IMR-90 (cell line): ENCODE data around the gene NAV1. TPM values are rescaled to one million over a fixed set of nuclear protein-coding genes. Genes with fewer than 3 reads are reported as not detected.
A peak's percentile ranks its signal among the peaks of the same experiment; 100 is the strongest.

Source experiments
- ATAC-seq: fragments of 200-7000 bp; cut with Tn5 transposase; 2 replicates; pipeline ENCODE4 v1.9.1; 2020; ENCODE audit warnings: low read depth, mild to moderate bottlenecking, moderate library complexity
- BruUV-seq: library from RNA; stranded (reverse); fragments of 400-500 nt; replicated peaks from 2 replicates; lab custom pipeline; 2021; lab: Mats Ljungman, UMichigan
- CTCF ChIA-PET: fragments of 300-600 bp; formaldehyde crosslinking; extraction: SDS; loops from one replicate; lab custom pipeline; 2021; ENCODE audit warnings: antibody characterized with exemption; lab: Yijun Ruan, JAX
- POLR2A ChIA-PET: fragments of 300-600 bp; sonication (Branson Sonifier 250); formaldehyde crosslinking; loops from one replicate; lab custom pipeline; 2022; ENCODE audit warnings: antibody characterized with exemption; ENCODE audit not compliant: unreplicated experiment; lab: Charles Lee
- DNase-seq: peaks from one replicate; pipeline ENCODE4 v3.0.0; 2013
- H2AFZ ChIP-seq: replicated peaks from 2 replicates; pipeline ENCODE3; 2013; ENCODE audit warnings: low read length, mild to moderate bottlenecking; ENCODE audit not compliant: poor library complexity
- H2AK5ac ChIP-seq: 2 replicates; pipeline ENCODE4 v1.6.1; 2013; ENCODE audit warnings: low read depth, low read length, inconsistent platforms
- H2AK9ac ChIP-seq: replicated peaks from 2 replicates; pipeline ENCODE3; 2013; ENCODE audit warnings: mild to moderate bottlenecking, low read depth, low read length, moderate library complexity; ENCODE audit not compliant: poor library complexity
- H2BK120ac ChIP-seq: 2 replicates; pipeline ENCODE4 v1.6.1; 2013; ENCODE audit warnings: low read depth, low read length, inconsistent platforms
- H2BK15ac ChIP-seq: 3 replicates; pipeline ENCODE4 v1.6.1; 2013; ENCODE audit warnings: low read depth, low read length, inconsistent platforms
- H2BK20ac ChIP-seq: 2 replicates; pipeline ENCODE4 v1.6.1; 2013; ENCODE audit warnings: low read depth, mild to moderate bottlenecking, inconsistent platforms, low read length, moderate library complexity
- H2BK5ac ChIP-seq: 2 replicates; pipeline ENCODE4 v1.6.1; 2013; ENCODE audit warnings: mild to moderate bottlenecking, low read depth, low read length, inconsistent platforms; ENCODE audit not compliant: poor library complexity, severe bottlenecking
- H3K14ac ChIP-seq: replicated peaks from 2 replicates; pipeline ENCODE4 v1.6.1; 2013; ENCODE audit warnings: low read depth, low read length, inconsistent platforms
- H3K18ac ChIP-seq: 2 replicates; pipeline ENCODE4 v1.6.1; 2013; ENCODE audit warnings: low read depth, low read length, control low read depth
- H3K23ac ChIP-seq: 2 replicates; pipeline ENCODE4 v1.6.1; 2013; ENCODE audit warnings: low read depth, low read length, inconsistent platforms
- H3K27ac ChIP-seq: 2 replicates; pipeline ENCODE4 v1.5.1; 2013; ENCODE audit warnings: mild to moderate bottlenecking, control low read depth, low read length; ENCODE audit not compliant: insufficient read depth
- H3K27me3 ChIP-seq: 2 replicates; pipeline ENCODE4 v1.6.1; 2013; ENCODE audit warnings: low read length; ENCODE audit not compliant: control insufficient read depth, insufficient read depth
- H3K36me3 ChIP-seq: 2 replicates; pipeline ENCODE4 v1.6.1; 2013; ENCODE audit warnings: low read length, mixed read lengths; ENCODE audit not compliant: control insufficient read depth, insufficient read depth
- H3K4ac ChIP-seq: 2 replicates; pipeline ENCODE4 v1.6.1; 2013; ENCODE audit warnings: low read depth, low read length, inconsistent platforms
- H3K4me1 ChIP-seq: 2 replicates; pipeline ENCODE4 v1.6.1; 2013; ENCODE audit warnings: low read length, mixed read lengths; ENCODE audit not compliant: control insufficient read depth, insufficient read depth
- H3K4me2 ChIP-seq: 2 replicates; pipeline ENCODE4 v1.6.1; 2013; ENCODE audit warnings: low read depth, mild to moderate bottlenecking, control low read depth, low read length, moderate library complexity
- H3K4me3 ChIP-seq: 2 replicates; pipeline ENCODE4 v1.5.1; 2013; ENCODE audit warnings: low read depth, mild to moderate bottlenecking, control low read depth, low read length, moderate library complexity; ENCODE audit not compliant: insufficient read depth
- H3K56ac ChIP-seq: 2 replicates; pipeline ENCODE4 v1.6.1; 2013; ENCODE audit warnings: low read length, inconsistent platforms; ENCODE audit not compliant: insufficient read depth; ENCODE audit errors: extremely low read depth
- H3K79me1 ChIP-seq, 2 experiments: 2 replicates each; pipeline ENCODE4 v1.6.1; 2013; ENCODE audit warnings: low read length in 2 of 2, inconsistent platforms in 1 of 2, low read depth in 1 of 2
- H3K9ac ChIP-seq: 2 replicates; pipeline ENCODE4 v1.6.1; 2013; ENCODE audit warnings: low read depth, low read length, control low read depth
- H3K9me1 ChIP-seq: 2 replicates; pipeline ENCODE4 v1.6.1; 2013; ENCODE audit warnings: low read length, inconsistent platforms; ENCODE audit not compliant: insufficient read depth
- H3K9me3 ChIP-seq: 2 replicates; pipeline ENCODE4 v1.6.1; 2013; ENCODE audit warnings: low read length; ENCODE audit not compliant: control insufficient read depth, insufficient read depth
- H4K20me1 ChIP-seq: 2 replicates; pipeline ENCODE4 v1.6.1; 2013; ENCODE audit warnings: low read length, inconsistent platforms; ENCODE audit not compliant: insufficient read depth
- H4K5ac ChIP-seq: 2 replicates; pipeline ENCODE4 v1.6.1; 2013; ENCODE audit warnings: mild to moderate bottlenecking, low read depth, low read length, control low read depth
- H4K8ac ChIP-seq, 2 experiments: 2 replicates each; pipeline ENCODE4 v1.6.1; 2013; ENCODE audit warnings: low read depth in 2 of 2, low read length in 2 of 2, control low read depth in 1 of 2, inconsistent platforms in 1 of 2
- H4K91ac ChIP-seq: 2 replicates; pipeline ENCODE4 v1.6.1; 2013; ENCODE audit warnings: low read depth, low read length, inconsistent platforms; ENCODE audit not compliant: insufficient read depth
- CEBPB ChIP-seq: IDR thresholded peaks from 2 replicates; pipeline ENCODE4 v1.6.1; 2012; ENCODE audit warnings: low read depth, low read length, improper control_type of control experiment
- MAFK ChIP-seq: IDR thresholded peaks from 2 replicates; pipeline ENCODE4 v1.6.1; 2012; ENCODE audit warnings: low read depth, low read length, improper control_type of control experiment
- MAZ ChIP-seq: IDR thresholded peaks from 2 replicates; pipeline ENCODE4 v1.6.1; 2012; ENCODE audit warnings: low read depth, mild to moderate bottlenecking, low read length, improper control_type of control experiment, moderate library complexity, borderline replicate concordance
- MXI1 ChIP-seq: IDR thresholded peaks from 2 replicates; pipeline ENCODE4 v1.6.1; 2012; ENCODE audit warnings: low read depth, mild to moderate bottlenecking, low read length, moderate library complexity, borderline replicate concordance
- POLR2A ChIP-seq: IDR thresholded peaks from 2 replicates; pipeline ENCODE4 v1.6.1; 2012; ENCODE audit warnings: mild to moderate bottlenecking, low read depth, low read length
- WGBS, 2 experiments: methylation state at CpG; one replicate each; pipeline versions ENCODE4 v1.1.5 to v1.1.7; 2013; ENCODE audit warnings: missing lambda C conversion rate in 2 of 2; ENCODE audit not compliant: insufficient read length in 1 of 2; ENCODE audit errors: extremely low coverage in 2 of 2; 5-methylcytosine and 5-hydroxymethylcytosine counted together
- dilution Hi-C: fragments of 300-500 bp; cut with HindIII; formaldehyde crosslinking; loops from one replicate; pipeline ENCODE4 v1.14.3; 2018; ENCODE audit warnings: low sequenced_read_pairs; ENCODE audit not compliant: unreplicated experiment
- in situ Hi-C: fragments of 300-500 bp; cut with MboI; formaldehyde crosslinking; loops from 3 replicates; pipeline ENCODE4 v1.14.3; 2019; ENCODE audit warnings: low sequenced_read_pairs, inconsistent platforms, mixed read lengths
- intact Hi-C: fragments of 100-400 bp; cut with micrococcal nuclease; formaldehyde crosslinking; loops from 2 replicates; pipeline ENCODE4 v1.10.0; 2022
- polyA plus RNA-seq, 3 experiments: library from polyadenylated mRNA; depleted of rRNA; stranded (reverse); fragments of >200 nt; gene quantifications; 2 replicates each; pipeline ENCODE4 v1.2.3, GENCODE V29; 2012; ENCODE audit warnings: low replicate concordance in 1 of 3
- total RNA-seq: library from RNA; depleted of rRNA; stranded (reverse); fragments of >200 nt; gene quantifications from 2 replicates; pipeline ENCODE4 v1.2.3, GENCODE V29; 2012

The NAV1 gene
- total and polyA plus RNA-seq, 2 of the 4 experiments (the other 2 are of a cell fraction) = 14.0 to 23.1 TPM

GRCh38 chr1:201540846-201541735, 2.2 kb downstream of the NAV1 start (continued):
- TF ChIP-seq MAZ = no peak

- Histone ChIP-seq H2AK5ac (peak overlapping the region; percentile 12), H3K36me3 (no peaks in the 10 kb centered on the region), H2BK15ac (peak overlapping the region; percentile 18; the same call in 1 of the 3 replicates), H2AFZ (peak overlapping the region; percentile 45), H4K20me1 (peaks cover 3% of the 10 kb centered on the region; the same call in 1 of the 2 replicates), H2BK5ac (peak overlapping the region; percentile 93), H3K9me1 (peaks cover 13% of the 10 kb centered on the region), H4K8ac (peak overlapping the region; percentile 43 to 76; a peak in 3 of 4 replicates), H3K4me3 (no peak overlapping the region), H2BK120ac (peak overlapping the region; percentile 79), H3K4me1 (peaks cover 27% of the 10 kb centered on the region), H2BK20ac (peak overlapping the region; percentile 45), H3K27ac (peak overlapping the region; percentile 90), H3K79me1 (peaks cover 14 to 68% of the 10 kb centered on the region in 2 experiments; a peak in 3 of 4 replicates), H3K18ac (peak overlapping the region; percentile 77), H3K4ac (peak overlapping the region; percentile 77), H3K9ac (peak overlapping the region; percentile 30), H4K5ac (peak overlapping the region; percentile 87), H3K27me3 (no peaks in the 10 kb centered on the region), H3K56ac (peak overlapping the region; percentile 60), H3K4me2 (peak overlapping the region; percentile 65), H3K23ac (peak overlapping the region; percentile 76), H2AK9ac (peak overlapping the region; percentile 8), H3K9me3 (no peaks in the 10 kb centered on the region), H3K14ac (peak overlapping the region; percentile 76), H4K91ac (peak overlapping the region; percentile 81)
- intact Hi-C loops (no loop called here), in situ Hi-C loops (loop anchor here (25.0 kb wide), 2 partner anchors 420 to 595 kb away; partner anchors contain the start of genes ARL8A and TIMM17A), dilution Hi-C loops (no loop called here)
- 0 out of 2 replicates have a peak, but pooled peaks have one; percentile 3 for ATAC-seq
- 44% methylated on average over 7 of the region's 9 CpGs; no CpG with 5 or more reads in 1 of the 2 experiments for WGBS, 2 experiments
- CTCF ChIA-PET = interaction anchor here (0.7 kb wide), 1 partner anchor 29 kb away, joined by 7 read pairs; no protein-coding TSS in a partner anchor
- TF ChIP-seq MAFK (peak; percentile 22; the same call in 1 of the 2 replicates), CEBPB (peak; percentile 70), MXI1 (no peak), POLR2A (0 out of 2 replicates have a peak, but pooled peaks have one; percentile 28)
- peak; percentile 84 for DNase-seq
- POLR2A ChIA-PET = no interaction called here
- BruUV-seq = no TSS peak
Measured at GRCh38 chr1:201542309-201543035, 3.5 kb downstream of the NAV1 start.
